CD14-positive monocyte (primary cell): Measurements from ENCODE around the gene AIFM3. TPM values are rescaled to one million over a fixed set of nuclear protein-coding genes. Genes with fewer than 3 reads are reported as not detected.
A peak's percentile ranks its signal among the peaks of the same experiment; 100 is the strongest.

Experiments
- DNase-seq, 3 donors: peaks; one replicate each; pipeline ENCODE4 v3.0.0-alpha.2; 2011 to 2022
- H2AFZ ChIP-seq: 2 replicates; pipeline ENCODE4 v1.6.0; 2012; ENCODE audit warnings: mild to moderate bottlenecking, low read depth, low read length, inconsistent platforms; ENCODE audit not compliant: insufficient read depth, poor library complexity, severe bottlenecking
- H3K27ac ChIP-seq, 2 donors: 1 replicate in 1 of 2; 2 replicates in 1 of 2; pipeline ENCODE4 v1.5.1; 2012 to 2013; ENCODE audit warnings: low read length in 2 of 2, control low read depth in 1 of 2, inconsistent platforms in 1 of 2, low read depth in 1 of 2, mild to moderate bottlenecking in 1 of 2
- H3K27me3 ChIP-seq, 2 donors: one replicate each; pipeline versions ENCODE4 v1.6.0 to v1.6.1; 2011 to 2013; ENCODE audit warnings: low read length in 2 of 2; ENCODE audit not compliant: control insufficient read depth in 2 of 2, insufficient read depth in 2 of 2
- H3K36me3 ChIP-seq, 2 donors: replicated peaks in 1 of 2; 1 replicate in 1 of 2; 2 replicates in 1 of 2; pipeline versions ENCODE4 v1.5.1 to v1.6.1; 2012 to 2013; ENCODE audit warnings: low read length in 2 of 2, control low read depth in 1 of 2, inconsistent platforms in 1 of 2, mild to moderate bottlenecking in 1 of 2; ENCODE audit not compliant: insufficient read depth in 2 of 2, control insufficient read depth in 1 of 2
- H3K4me1 ChIP-seq, 2 donors: 1 replicate in 1 of 2; 2 replicates in 1 of 2; pipeline versions ENCODE4 v1.5.1 to v1.6.1; 2012 to 2013; ENCODE audit warnings: low read length in 2 of 2, control low read depth in 1 of 2, inconsistent platforms in 1 of 2, mild to moderate bottlenecking in 1 of 2, moderate library complexity in 1 of 2; ENCODE audit not compliant: insufficient read depth in 2 of 2, control insufficient read depth in 1 of 2
- H3K4me2 ChIP-seq: replicated peaks from 2 replicates; pipeline ENCODE3; 2012; ENCODE audit warnings: low read length, moderate library complexity, mild to moderate bottlenecking; ENCODE audit not compliant: poor library complexity, severe bottlenecking; ENCODE audit errors: extremely low read depth
- H3K4me3 ChIP-seq, 3 experiments: fragments of 200-600 bp in 1 of 3; sonication (generic) in 1 of 3; replicated peaks in 1 of 3; 1 replicate in 2 of 3; 2 replicates in 1 of 3; pipeline ENCODE4 v1.5.1; 2011 to 2013; ENCODE audit warnings: low read length in 3 of 3, mild to moderate bottlenecking in 3 of 3, control low read depth in 2 of 3, low read depth in 2 of 3, inconsistent platforms in 1 of 3, moderate library complexity in 1 of 3
- H3K79me2 ChIP-seq: 2 replicates; pipeline ENCODE4 v1.6.0; 2012; ENCODE audit warnings: mild to moderate bottlenecking, control low read depth, inconsistent platforms, low read length, moderate library complexity; ENCODE audit not compliant: insufficient read depth
- H3K9ac ChIP-seq: 2 replicates; pipeline ENCODE4 v1.6.0; 2017; ENCODE audit warnings: low read length, mild to moderate bottlenecking; ENCODE audit not compliant: insufficient read depth, poor library complexity, severe bottlenecking
- H3K9me3 ChIP-seq, 2 donors: replicated peaks in 1 of 2; 1 replicate in 1 of 2; 2 replicates in 1 of 2; pipeline versions ENCODE4 v1.5.1 to v1.6.1; 2012 to 2013; ENCODE audit warnings: low read length in 2 of 2, control low read depth in 1 of 2; ENCODE audit not compliant: control insufficient read depth in 1 of 2, insufficient read depth in 1 of 2
- H4K20me1 ChIP-seq: 2 replicates; pipeline ENCODE4 v1.6.0; 2012; ENCODE audit warnings: mild to moderate bottlenecking, low read length, control low read depth, moderate library complexity; ENCODE audit not compliant: insufficient read depth
- H3K27ac Mint-ChIP-seq, 7 donors: one replicate each; pipeline ENCODE4 v1.8.0; 2020; ENCODE audit warnings: mild to moderate bottlenecking in 7 of 7, mixed read lengths in 7 of 7, moderate library complexity in 6 of 7, inconsistent platforms in 2 of 7
- H3K27me3 Mint-ChIP-seq, 3 donors: one replicate each; pipeline ENCODE4 v1.8.0; 2021 to 2022; ENCODE audit warnings: low read depth in 3 of 3, mild to moderate bottlenecking in 3 of 3, mixed read lengths in 3 of 3, moderate library complexity in 3 of 3, inconsistent platforms in 1 of 3
- H3K36me3 Mint-ChIP-seq, 2 donors: one replicate each; pipeline ENCODE4 v1.8.0; 2020; ENCODE audit warnings: mixed read lengths in 2 of 2, inconsistent platforms in 1 of 2, mild to moderate bottlenecking in 1 of 2
- H3K4me1 Mint-ChIP-seq: one replicate; pipeline ENCODE4 v1.8.0; 2020; ENCODE audit warnings: mild to moderate bottlenecking, mixed read lengths
- H3K4me3 Mint-ChIP-seq, 2 donors: one replicate each; pipeline ENCODE4 v1.8.0; 2020; ENCODE audit warnings: mild to moderate bottlenecking in 2 of 2, mixed read lengths in 2 of 2, moderate library complexity in 1 of 2
- H3K9me3 Mint-ChIP-seq, 7 donors: one replicate each; pipeline ENCODE4 v1.8.0; 2020 to 2022; ENCODE audit warnings: mixed read lengths in 7 of 7, mild to moderate bottlenecking in 6 of 7, moderate library complexity in 6 of 7, inconsistent platforms in 2 of 7
- CTCF ChIP-seq: fragments of 200-600 bp; IDR thresholded peaks from one replicate; pipeline ENCODE4 v1.8.0; 2022; ENCODE audit warnings: antibody characterized with exemption, mild to moderate bottlenecking
- WGBS: methylation state at CpG from one replicate; pipeline ENCODE4 v1.1.5; 2013; ENCODE audit warnings: missing lambda C conversion rate; ENCODE audit not compliant: insufficient coverage; 5-methylcytosine and 5-hydroxymethylcytosine counted together
- intact Hi-C, 2 donors: fragments of 100-400 bp; cut with micrococcal nuclease; formaldehyde crosslinking; loops; one replicate each; pipeline versions ENCODE4 v1.15.0 to v1.15.1; 2023
- polyA plus RNA-seq, 3 donors: library from polyadenylated mRNA; depleted of rRNA in 1 of 3; unstranded in 2 of 3; stranded (reverse) in 1 of 3; fragments of 300-500 nt in 2 of 3; fragments of >200 nt in 1 of 3; fragmentation: Illumina TruSeq in 2 of 3; gene quantifications; 1 replicate in 2 of 3; 2 replicates in 1 of 3; pipeline ENCODE4 v1.2.3, GENCODE V29; 2012 to 2021

The AIFM3 gene
- polyA plus RNA-seq, 3 donors = 2.1 to 40.9 (median 2.3) TPM

- TF ChIP-seq CTCF = no peak
- Histone ChIP-seq H3K4me3 (no peak overlapping the region), H3K27ac (no peak overlapping the region), H3K4me1 (peaks cover 24 to 29% of the 10 kb centered on the region in 2 donors), H3K27me3 (no peaks in the 10 kb centered on the region), H3K9ac (peak overlapping the region; percentile 21), H2AFZ (no peak overlapping the region), H3K4me2 (no peak overlapping the region), H3K79me2 (peaks cover 13% of the 10 kb centered on the region), H3K9me3 (no peaks in the 10 kb centered on the region), H3K36me3 (peaks cover 54 to 65% of the 10 kb centered on the region in 2 donors), H4K20me1 (no peaks in the 10 kb centered on the region)
- peaks cover 26 to 50% of the 10 kb centered on the region in 2 donors for H3K36me3 Mint-ChIP-seq
- H3K4me3 Mint-ChIP-seq = no peak overlapping the region
- H3K4me1 Mint-ChIP-seq = peaks cover 26% of the 10 kb centered on the region
- H3K27ac Mint-ChIP-seq = peak overlapping the region in 4 of 7 donors; percentile 15 to 72 (median 38)
- 97% methylated on average over 6 of the region's 7 CpGs for WGBS
- no peak for DNase-seq
- intact Hi-C loops = no loop called here
- H3K9me3 Mint-ChIP-seq = peaks cover 0 to 1% (median 0%) of the 10 kb centered on the region in 7 donors
- peaks cover 0 to 3% (median 0%) of the 10 kb centered on the region in 3 donors for H3K27me3 Mint-ChIP-seq
Measured at GRCh38 chr22:20998411-20999336, 31.6 kb downstream of the AIFM3 start.

- Histone ChIP-seq H3K27ac (peak overlapping the region in 1 of 2 donors; percentile 91), H3K36me3 (peaks cover 49 to 56% of the 10 kb centered on the region in 2 donors), H3K4me2 (no peak overlapping the region), H3K4me3 (no peak overlapping the region), H3K79me2 (peaks cover 13% of the 10 kb centered on the region), H3K9ac (peak overlapping the region; percentile 12), H3K9me3 (no peaks in the 10 kb centered on the region), H2AFZ (no peak overlapping the region), H3K27me3 (no peaks in the 10 kb centered on the region), H4K20me1 (no peaks in the 10 kb centered on the region), H3K4me1 (peaks cover 24 to 30% of the 10 kb centered on the region in 2 donors)
- Mint-ChIP-seq H3K36me3 (peaks cover 25 to 46% of the 10 kb centered on the region in 2 donors), H3K4me1 (peaks cover 26% of the 10 kb centered on the region), H3K27ac (peak overlapping the region in 3 of 7 donors; percentile 26 to 72 (median 62)), H3K4me3 (no peak overlapping the region), H3K27me3 (peaks cover 0 to 2% (median 1%) of the 10 kb centered on the region in 3 donors), H3K9me3 (peaks cover 0 to 1% (median 0%) of the 10 kb centered on the region in 7 donors)
- TF ChIP-seq CTCF = no peak
- WGBS = 97% methylated on average over 26 of the region's 27 CpGs
- intact Hi-C loops = loop anchor here in 1 of 2 donors (5.0 kb wide), 2 partner anchors 82 to 142 kb away; partner anchors contain the start of genes CRKL, PI4KA and SNAP29
- DNase-seq = no peak
Measured at GRCh38 chr22:20999350-21000206, 32.5 kb downstream of the AIFM3 start.
